Body of pancreas (tissue), 4 donors: ENCODE data around the gene SUSD3. TPM values are rescaled to one million over a fixed set of nuclear protein-coding genes. Genes with fewer than 3 reads are reported as not detected.

Experiments used
- ATAC-seq: fragments of 150-250 bp; one replicate; pipeline ENCODE4 v1.9.1; 2016
- DNase-seq, 4 donors: peaks; one replicate each; pipeline ENCODE4 v3.0.0-alpha.2; 2019
- H3K27ac ChIP-seq, 4 donors: fragments of 200-600 bp; sonication (generic); 1 replicate in 3 of 4; 2 replicates in 1 of 4; pipeline versions ENCODE4 v1.5.1 to v1.6.1; 2016 to 2019; ENCODE audit warnings: mild to moderate bottlenecking in 1 of 4, mixed read lengths in 1 of 4, moderate library complexity in 1 of 4
- H3K27me3 ChIP-seq, 2 donors: fragments of 200-600 bp; sonication (generic); one replicate each; pipeline ENCODE4 v1.6.0; 2016; ENCODE audit warnings: mild to moderate bottlenecking in 1 of 2
- H3K36me3 ChIP-seq, 2 donors: fragments of 200-600 bp; sonication (generic); replicated peaks in 1 of 2; 2 replicates each; pipeline ENCODE4 v1.5.1; 2016; ENCODE audit warnings: low read depth in 2 of 2; ENCODE audit not compliant: insufficient read depth in 1 of 2
- H3K4me1 ChIP-seq: fragments of 200-600 bp; sonication (generic); one replicate; pipeline ENCODE4 v1.6.0; 2016
- H3K4me3 ChIP-seq, 2 donors: fragments of 200-600 bp; sonication (generic); 1 replicate in 1 of 2; 2 replicates in 1 of 2; pipeline ENCODE4 v1.5.1; 2016 to 2019
- H3K9me3 ChIP-seq, 3 donors: fragments of 200-600 bp; sonication (generic); 1 replicate in 2 of 3; 2 replicates in 1 of 3; pipeline ENCODE4 v1.5.1; 2016
- CTCF ChIP-seq, 7 experiments: fragments of 450-650 bp in 4 of 7; fragments of 200-600 bp in 3 of 7; sonication (generic) in 3 of 7; IDR thresholded peaks; one replicate each; pipeline ENCODE4 v1.5.1; 2016 to 2019; ENCODE audit warnings: antibody characterized with exemption in 7 of 7
- POLR2A ChIP-seq, 3 donors: fragments of 450-650 bp; IDR thresholded peaks; one replicate each; pipeline ENCODE4 v1.6.1; 2016; ENCODE audit warnings: antibody characterized with exemption in 3 of 3, mild to moderate bottlenecking in 2 of 3
- WGBS, 2 donors: methylation state at CpG; one replicate each; pipeline ENCODE4 v1.1.5; 2017; 5-methylcytosine and 5-hydroxymethylcytosine counted together
- intact Hi-C: fragments of 100-400 bp; cut with DNase I; formaldehyde crosslinking; loops from one replicate; pipeline ENCODE4 v1.15.1; 2023
- total RNA-seq, 2 donors: library from RNA; depleted of rRNA; stranded (reverse); fragments of >200 nt; gene quantifications; one replicate each; pipeline ENCODE4 v1.1.0, GENCODE V29; 2016

Gene SUSD3
- total RNA-seq, 2 donors from 2014 or later: 3.6 TPM; not detected in 1

GRCh38 chr9:93091453-93092081 lies 33.1 kb downstream of the SUSD3 start:
- Histone ChIP-seq H3K4me3 (no peak overlapping the region), H3K4me1 (peaks cover 7% of the 10 kb centered on the region), H3K9me3 (no peaks in the 10 kb centered on the region), H3K27ac (no peak overlapping the region), H3K36me3 (no peaks in the 10 kb centered on the region), H3K27me3 (no peaks in the 10 kb centered on the region)
- TF ChIP-seq POLR2A (IDR thresholded peaks at IDR 0.05) (no peak), CTCF (IDR thresholded peaks at IDR 0.05) (no peak)
- 71 to 88% methylated on average over 2 to 3 of the region's 3 CpGs for WGBS, 2 donors
- intact Hi-C loops: no loop called here
- ATAC-seq: no peak
- DNase-seq: peak in 2 of 4 donors; percentile 3 to 43

DNA sequence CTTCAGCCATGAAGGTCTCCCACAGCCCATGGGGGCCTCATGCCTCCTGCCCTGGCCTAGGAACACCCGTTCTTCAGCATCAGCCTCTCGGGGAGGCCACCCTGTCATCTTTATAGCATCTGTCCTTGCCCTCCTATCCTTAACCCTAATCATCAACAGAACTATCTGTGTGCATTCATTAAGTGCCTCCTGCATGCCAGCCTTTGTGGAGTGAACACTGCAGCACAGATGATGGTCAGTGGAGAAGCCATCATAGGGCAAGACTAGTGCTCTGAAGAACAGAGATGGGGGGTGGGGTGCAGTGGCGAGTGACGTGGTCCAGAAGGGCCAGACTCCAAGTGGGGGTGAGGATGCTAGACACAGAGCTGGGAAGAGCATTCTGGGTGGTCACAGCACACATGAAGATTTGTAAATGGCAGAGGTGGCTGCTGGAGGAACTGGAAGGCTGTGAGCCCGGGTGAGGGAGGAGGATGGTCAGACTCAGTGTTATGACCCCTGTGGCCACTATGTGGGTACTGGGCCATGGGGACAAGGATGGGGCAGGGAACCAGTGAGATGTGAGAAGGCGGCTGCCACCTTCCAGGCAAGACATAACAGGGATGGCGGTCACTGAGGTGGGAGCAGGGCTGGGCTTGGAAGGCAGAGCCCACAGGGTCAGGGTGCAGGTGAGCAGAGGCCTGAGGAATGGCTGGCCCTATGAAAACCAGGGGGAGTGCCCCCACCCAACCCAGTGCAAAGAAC lies 33.9 kb downstream of the SUSD3 start:
- peak in 2 of 4 donors; percentile 9 to 10 for DNase-seq
- Histone ChIP-seq H3K27me3 (no peaks in the 10 kb centered on the region), H3K4me1 (peaks cover 16% of the 10 kb centered on the region), H3K27ac (no peak overlapping the region), H3K4me3 (no peak overlapping the region), H3K36me3 (no peaks in the 10 kb centered on the region), H3K9me3 (no peaks in the 10 kb centered on the region)
- intact Hi-C loops: no loop called here
- TF ChIP-seq POLR2A (IDR thresholded peaks at IDR 0.05) (no peak), CTCF (IDR thresholded peaks at IDR 0.05) (no peak)
- 72% methylated on average over 7 of the region's 7 CpGs for WGBS, 2 donors
- ATAC-seq: no peak

DNA sequence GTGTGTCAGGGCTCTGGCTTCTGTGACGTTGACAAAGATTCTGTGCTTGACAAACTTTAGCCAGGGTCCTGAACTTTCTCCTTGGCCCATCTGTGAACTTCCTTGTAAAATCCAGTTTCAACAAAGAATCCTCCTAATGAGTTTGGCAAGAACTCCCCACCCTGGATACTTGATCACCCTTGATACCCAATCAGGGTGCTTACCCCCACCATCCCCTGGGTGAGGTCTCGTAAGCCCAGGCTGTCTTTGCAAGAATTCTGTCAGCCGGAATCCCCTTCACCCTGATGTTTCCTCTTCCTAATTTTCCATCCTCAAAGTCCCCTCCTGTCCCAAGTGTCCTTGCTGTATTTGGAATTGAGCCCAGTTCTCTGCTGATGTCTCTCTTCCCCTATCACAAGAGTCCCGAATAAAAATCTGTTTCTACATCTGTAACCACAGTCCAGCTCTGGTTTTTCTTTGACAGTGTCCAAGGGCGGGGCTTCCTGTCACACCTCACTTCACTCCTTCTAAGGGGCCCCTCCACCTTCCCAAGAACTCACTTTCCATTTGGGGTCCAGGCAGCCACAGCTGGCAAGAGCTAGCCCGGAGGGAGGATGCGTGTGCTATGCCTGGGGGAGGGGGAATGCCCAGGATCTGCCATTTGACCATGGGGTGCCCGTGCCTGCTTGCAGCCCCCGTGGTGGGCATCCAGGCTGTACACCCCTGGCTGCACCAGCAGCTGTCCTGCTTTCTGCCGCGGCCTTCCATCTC lies 34.8 kb downstream of the SUSD3 start:
- WGBS, 2 donors: 53 to 60% methylated on average over 6 to 11 of the region's 11 CpGs
- no peaks in the 10 kb centered on the region for H3K9me3 ChIP-seq
- H3K4me3 ChIP-seq: no peak overlapping the region
- no peaks in the 10 kb centered on the region for H3K27me3 ChIP-seq
- H3K4me1 ChIP-seq: peaks cover 25% of the 10 kb centered on the region
- H3K27ac ChIP-seq: peak overlapping the region in 2 of 4 donors; percentile 19 to 92
- no peaks in the 10 kb centered on the region for H3K36me3 ChIP-seq
- intact Hi-C loops: no loop called here
- TF ChIP-seq CTCF (IDR thresholded peaks at IDR 0.05): no peak
- no peak for TF ChIP-seq POLR2A (IDR thresholded peaks at IDR 0.05)
- ATAC-seq: no peak
- DNase-seq: peak in 1 of 4 donors; percentile 8

DNA sequence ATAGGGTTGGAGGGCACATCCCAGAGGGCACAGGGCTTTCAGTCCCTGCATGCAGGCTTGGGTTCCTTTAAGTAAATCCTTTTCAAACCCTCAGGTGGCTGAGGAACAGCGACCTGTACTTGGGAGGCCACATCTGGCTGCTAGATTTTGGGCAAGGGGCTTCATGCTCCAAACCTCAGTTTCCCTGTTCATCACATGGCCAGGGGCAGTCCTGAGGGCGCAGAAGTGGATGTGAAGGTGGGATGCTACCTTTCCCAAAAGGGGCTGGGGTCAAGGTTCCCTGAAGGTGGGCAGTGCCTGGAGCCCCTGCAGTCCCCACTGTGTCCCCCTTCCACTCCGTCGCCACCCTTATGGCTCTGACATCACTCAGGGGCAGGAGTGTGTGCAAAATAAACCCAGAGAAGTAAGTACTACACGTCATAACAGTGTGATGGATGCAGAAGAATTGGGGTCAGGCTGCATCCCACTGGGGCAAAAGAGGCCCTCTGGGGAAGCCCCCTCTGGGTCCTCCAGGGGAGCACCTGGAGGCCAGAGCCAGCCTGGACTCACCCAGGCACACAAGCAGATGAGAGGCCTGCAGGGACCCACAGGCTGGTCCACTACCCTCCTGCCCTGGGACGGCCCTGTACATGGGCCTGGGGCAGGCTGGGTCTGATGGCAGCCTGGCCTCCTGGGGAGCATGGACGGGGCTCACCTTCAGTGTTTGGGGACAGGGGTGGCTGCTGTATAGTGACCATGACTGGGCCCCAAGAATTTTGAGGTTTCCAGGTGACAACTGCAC lies 35.6 kb downstream of the SUSD3 start:
- Histone ChIP-seq H3K4me1 (peaks cover 32% of the 10 kb centered on the region), H3K36me3 (no peaks in the 10 kb centered on the region), H3K27me3 (no peaks in the 10 kb centered on the region), H3K9me3 (no peaks in the 10 kb centered on the region), H3K27ac (peak overlapping the region in 3 of 4 donors; percentile 92 to 96 (median 96)), H3K4me3 (no peak overlapping the region)
- 67 to 76% methylated on average over 4 to 7 of the region's 7 CpGs for WGBS, 2 donors
- DNase-seq (no peak), ATAC-seq (no peak)
- TF ChIP-seq CTCF (IDR thresholded peaks at IDR 0.05) (no peak), POLR2A (IDR thresholded peaks at IDR 0.05) (no peak)
- intact Hi-C loops: no loop called here
